Measurements from ENCODE around the gene TCF19.

- TF ChIP-seq CREM (IDR thresholded peaks at IDR 0.05; ENCODE audit: low read depth) (no peak), GABPA (IDR thresholded peaks at IDR 0.05; ENCODE audit: low read depth) (no peak), POLR2A (IDR thresholded peaks at IDR 0.05; ENCODE audit: low read depth, low read length) (no peak), TAF1 (IDR thresholded peaks at IDR 0.05; ENCODE audit: borderline replicate concordance, low read depth, low read length) (no peak), CREB1 (IDR thresholded peaks at IDR 0.05; ENCODE audit: low read depth) (no peak), CTCF (IDR thresholded peaks at IDR 0.05 in 2 of 3, conservative IDR thresholded peaks at IDR 0.05 in 1 of 3; ENCODE audit: control insufficient read depth in 2 of 3, extremely low read depth in 1 of 3, insufficient read depth in 1 of 3, low read depth in 3 of 3, low read length in 3 of 3) (no peak), CHD2 (IDR thresholded peaks at IDR 0.05; ENCODE audit: borderline replicate concordance, low read depth, low read length) (no peak), EP300 (IDR thresholded peaks at IDR 0.05; ENCODE audit: borderline replicate concordance in 1 of 2, control insufficient read depth in 1 of 2, low read depth in 2 of 2, low read length in 2 of 2) (no peak)
Observed at GRCh38 chr6:31162463-31163165, 4.2 kb downstream of the TCF19 start.

All from GM12878 (cell line).